ENCODE measurements around the gene EGFR.

GRCh38 chr7:55191926-55192692 is 173.3 kb downstream of the EGFR start:
- TF ChIP-seq, protein P1, sequence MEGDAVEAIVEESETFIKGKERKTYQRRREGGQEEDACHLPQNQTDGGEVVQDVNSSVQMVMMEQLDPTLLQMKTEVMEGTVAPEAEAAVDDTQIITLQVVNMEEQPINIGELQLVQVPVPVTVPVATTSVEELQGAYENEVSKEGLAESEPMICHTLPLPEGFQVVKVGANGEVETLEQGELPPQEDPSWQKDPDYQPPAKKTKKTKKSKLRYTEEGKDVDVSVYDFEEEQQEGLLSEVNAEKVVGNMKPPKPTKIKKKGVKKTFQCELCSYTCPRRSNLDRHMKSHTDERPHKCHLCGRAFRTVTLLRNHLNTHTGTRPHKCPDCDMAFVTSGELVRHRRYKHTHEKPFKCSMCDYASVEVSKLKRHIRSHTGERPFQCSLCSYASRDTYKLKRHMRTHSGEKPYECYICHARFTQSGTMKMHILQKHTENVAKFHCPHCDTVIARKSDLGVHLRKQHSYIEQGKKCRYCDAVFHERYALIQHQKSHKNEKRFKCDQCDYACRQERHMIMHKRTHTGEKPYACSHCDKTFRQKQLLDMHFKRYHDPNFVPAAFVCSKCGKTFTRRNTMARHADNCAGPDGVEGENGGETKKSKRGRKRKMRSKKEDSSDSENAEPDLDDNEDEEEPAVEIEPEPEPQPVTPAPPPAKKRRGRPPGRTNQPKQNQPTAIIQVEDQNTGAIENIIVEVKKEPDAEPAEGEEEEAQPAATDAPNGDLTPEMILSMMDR (IDR thresholded peaks at IDR 0.05): no peak
- TF ChIP-seq POLR2AphosphoS5 (IDR thresholded peaks at IDR 0.05) (no peak), EP300 (IDR thresholded peaks at IDR 0.05) (no peak)

Measured in esophagus muscularis mucosa (tissue), 4 donors.